HG02642 (cell line): ENCODE data around the gene TSPAN32.

Experiments used
- ATAC-seq: cut with Tn5 transposase; IDR thresholded peaks from one replicate; pipeline ENCODE4 v1.9.1; 2021; ENCODE audit warnings: mild to moderate bottlenecking; ENCODE audit not compliant: unreplicated experiment, poor library complexity

TSPAN32 gene

DNA sequence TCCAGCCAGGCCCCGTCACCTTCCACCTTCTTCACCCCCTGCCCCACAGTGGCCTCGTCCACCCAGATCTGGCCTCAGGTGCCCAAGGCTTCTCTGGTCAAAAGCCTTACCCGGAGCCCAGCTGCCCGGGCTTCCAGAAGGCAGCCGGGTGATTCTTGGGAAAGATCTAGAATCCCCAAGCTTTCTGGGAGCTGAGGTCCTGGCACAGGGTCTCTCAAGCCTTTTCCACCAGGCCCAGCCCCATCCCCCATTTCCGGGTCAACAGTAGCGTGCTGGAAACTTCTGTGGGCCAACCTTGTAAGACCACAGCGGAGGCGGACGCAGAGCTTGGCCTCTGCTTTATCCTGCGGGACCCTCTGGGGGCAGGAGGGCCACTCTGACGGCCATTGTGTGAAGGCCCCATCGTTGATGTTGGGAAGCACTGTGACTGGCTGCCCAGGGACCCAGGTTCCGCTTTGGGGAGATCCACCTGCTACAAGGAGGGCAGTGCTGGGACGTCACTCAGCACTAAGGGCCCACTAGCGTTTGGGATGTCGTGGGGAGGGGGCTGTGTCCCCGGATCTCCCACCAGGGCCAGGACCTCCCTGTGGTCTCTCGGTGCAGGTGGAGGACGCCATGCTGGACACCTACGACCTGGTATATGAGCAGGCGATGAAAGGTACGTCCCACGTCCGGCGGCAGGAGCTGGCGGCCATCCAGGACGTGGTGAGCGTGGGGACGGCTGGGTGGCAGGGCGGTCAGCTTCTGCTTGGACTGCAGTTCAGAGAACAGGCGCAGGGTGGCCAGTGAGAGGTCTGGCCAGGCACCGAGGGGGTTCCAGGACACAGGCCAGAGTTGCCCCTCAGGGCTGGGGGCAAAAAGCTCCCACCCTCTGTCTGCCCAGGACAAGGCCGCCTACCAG lies 11.5 kb downstream of the TSPAN32 start:
- ATAC-seq = no peak

DNA sequence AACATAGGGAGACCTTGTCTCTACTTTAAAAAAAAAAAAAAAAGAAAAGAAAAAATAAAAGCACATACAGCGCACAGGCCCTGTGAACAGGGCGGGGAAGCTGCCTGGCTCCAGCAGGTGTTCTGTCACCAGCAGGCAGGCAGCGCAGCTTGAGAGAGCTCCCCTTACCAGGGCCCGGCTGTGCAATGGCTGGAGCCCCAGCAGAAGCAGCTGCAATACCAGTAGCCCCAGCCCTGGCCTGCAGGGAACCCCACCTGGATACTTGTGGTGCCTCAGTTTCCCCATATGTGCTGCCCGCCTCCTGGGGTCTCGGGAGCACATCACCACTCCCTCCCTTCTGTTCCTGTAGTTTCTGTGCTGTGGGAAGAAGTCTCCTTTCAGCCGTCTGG lies 12.3 kb downstream of the TSPAN32 start:
- no peak for ATAC-seq

DNA sequence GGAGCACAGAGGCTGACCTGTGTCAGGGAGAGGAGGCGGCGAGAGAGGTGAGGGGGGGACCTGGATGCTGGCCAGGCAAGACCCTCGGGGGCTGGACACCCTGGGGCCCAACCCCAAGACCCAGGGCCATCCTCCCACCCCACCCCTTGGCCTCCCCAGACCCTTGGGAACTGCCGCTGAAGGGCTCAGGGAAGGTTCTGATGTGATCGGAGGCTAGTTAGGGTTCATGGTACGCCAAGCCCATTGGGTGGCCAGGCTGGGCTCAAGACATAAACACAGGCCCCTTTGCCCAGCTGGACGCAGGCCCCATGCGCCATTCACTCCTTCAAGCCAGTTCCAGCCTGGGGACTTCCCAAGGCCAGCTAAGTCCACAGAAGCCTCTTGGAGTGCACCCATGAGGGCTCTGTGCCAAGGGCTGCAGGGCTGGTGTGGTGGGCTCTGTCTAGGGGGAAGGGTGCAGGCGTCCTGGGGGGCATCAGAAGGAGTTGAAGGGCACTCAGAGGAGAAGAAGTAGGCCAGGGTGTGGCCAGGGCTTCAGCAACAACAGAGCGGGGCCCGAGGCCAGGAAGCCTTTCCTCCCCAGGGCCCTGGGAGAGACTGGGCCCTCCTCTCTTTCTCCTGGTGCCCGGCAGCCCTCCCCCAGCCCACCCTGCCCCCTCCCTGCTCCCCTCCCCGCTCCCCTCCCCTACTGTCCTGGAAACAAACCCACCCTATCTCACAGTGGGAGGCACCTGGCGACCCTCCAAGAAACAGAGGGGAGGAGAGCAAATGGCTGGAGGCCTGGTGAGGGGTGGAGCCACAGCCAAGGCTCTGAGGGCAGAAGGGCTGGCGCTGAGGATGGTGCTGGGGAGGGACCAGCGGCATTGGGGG lies 12.9 kb downstream of the TSPAN32 start:
- ATAC-seq = no peak

DNA sequence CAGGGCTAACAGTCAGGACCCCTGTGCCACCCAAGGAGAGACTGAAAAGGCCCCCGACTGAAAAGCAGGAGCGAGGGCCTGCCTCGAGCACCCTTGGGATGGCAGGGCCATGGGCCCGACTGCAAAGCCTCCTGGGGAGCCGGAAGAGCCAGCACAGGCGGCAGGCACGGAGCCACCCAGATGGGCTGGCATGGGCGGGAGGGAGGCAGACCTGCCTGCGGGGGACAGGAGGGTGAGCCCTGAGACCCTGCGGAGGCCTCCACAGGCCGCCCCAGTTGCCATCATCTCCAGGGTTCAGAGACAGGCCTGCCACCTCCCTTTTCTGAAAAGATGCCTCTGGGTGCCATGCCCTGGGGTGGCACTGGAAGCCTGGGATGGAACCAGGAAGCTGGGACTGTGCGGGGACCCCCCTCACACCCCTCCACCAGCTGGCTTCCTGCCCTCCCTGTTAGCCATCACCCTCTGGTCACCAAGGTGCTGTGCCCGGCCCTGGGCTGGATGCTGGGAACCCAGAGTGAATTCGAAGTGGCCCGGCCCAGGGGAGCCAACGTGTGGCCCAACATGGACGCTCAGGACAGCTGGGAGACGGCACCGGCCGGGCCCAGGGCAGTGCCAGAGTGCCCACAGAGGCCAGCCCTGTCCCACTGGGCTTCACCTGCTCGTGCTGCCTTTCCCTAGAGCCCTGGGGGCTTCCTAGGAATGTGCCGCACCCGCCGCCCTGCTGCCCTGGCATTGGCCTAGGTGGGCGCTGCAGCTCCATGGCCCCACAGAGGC lies 13.8 kb downstream of the TSPAN32 start:
- ATAC-seq = no peak

GRCh38 chr11:2316169-2316962 lies 14.6 kb downstream of the TSPAN32 start:
- ATAC-seq = no peak

DNA sequence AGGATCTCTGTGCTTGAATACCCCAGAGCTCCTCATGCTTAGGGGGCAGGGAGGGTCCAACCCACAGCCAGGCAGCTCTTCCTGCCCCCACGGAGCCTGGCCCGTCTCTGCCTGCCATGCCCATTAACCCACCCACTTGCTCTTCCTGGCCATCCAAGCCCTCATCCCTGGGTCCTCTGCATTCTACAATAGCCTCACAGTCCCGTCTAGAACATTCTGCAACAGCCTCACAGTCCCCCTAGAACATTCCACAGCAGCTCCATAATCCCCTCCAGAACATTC lies 15.1 kb downstream of the TSPAN32 start:
- ATAC-seq = no peak

GRCh38 chr11:2317354-2318050 lies 15.7 kb downstream of the TSPAN32 start:
- no peak for ATAC-seq

DNA sequence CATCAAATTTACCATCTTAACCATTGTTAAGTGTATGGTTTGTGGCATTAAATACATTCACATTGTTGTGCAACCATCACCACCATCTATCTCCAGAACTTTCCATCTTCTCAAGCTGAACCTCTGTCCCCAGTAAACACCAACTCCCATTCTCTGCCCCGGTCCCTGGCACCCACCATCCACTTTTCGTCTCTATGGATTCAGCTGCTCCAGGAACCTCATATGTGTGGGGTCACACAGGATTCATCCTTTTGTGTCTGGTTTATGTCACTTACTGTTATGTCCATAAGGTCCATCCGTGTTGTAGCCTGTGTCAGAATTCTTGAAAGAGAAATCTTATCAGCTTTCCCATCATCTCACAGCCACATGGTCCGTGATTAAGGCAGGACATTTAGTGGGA lies 16.3 kb downstream of the TSPAN32 start:
- ATAC-seq = no peak

- ATAC-seq = no peak
Observed at GRCh38 chr11:2318707-2319106, 16.9 kb downstream of the TSPAN32 start.

DNA sequence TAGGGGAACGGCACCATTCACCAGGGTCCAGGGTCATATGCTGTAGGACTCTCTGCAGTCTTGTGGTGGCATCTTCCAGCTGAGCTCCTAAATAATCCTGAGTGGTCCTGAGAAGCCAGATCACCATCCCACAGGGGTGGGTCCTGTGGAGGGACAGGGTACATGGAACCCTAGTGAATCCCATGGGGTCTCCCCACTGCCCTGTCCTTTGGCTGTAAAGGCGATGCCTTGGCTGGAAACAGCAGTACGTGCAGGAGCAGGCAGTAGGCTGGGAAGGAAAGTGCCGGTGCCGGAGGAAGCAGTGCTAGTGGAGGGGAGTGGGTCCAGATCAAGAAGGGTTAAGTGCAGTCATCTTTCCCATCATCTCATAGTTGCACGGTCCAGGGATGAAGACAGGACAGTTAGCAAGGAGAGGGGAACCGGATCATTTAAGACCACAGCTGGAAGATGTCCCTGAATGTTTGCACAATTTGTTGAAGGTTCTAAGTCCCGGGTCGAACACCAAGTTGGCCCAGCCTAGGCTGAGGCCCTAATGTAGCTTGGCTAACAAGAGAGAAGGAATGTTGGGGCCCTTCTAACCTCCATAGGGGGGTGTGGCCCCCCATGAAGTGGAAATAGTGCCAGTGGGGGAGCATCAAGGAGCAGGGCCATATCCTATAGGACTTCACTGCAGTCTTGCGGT lies 18.1 kb downstream of the TSPAN32 start:
- ATAC-seq = no peak

DNA sequence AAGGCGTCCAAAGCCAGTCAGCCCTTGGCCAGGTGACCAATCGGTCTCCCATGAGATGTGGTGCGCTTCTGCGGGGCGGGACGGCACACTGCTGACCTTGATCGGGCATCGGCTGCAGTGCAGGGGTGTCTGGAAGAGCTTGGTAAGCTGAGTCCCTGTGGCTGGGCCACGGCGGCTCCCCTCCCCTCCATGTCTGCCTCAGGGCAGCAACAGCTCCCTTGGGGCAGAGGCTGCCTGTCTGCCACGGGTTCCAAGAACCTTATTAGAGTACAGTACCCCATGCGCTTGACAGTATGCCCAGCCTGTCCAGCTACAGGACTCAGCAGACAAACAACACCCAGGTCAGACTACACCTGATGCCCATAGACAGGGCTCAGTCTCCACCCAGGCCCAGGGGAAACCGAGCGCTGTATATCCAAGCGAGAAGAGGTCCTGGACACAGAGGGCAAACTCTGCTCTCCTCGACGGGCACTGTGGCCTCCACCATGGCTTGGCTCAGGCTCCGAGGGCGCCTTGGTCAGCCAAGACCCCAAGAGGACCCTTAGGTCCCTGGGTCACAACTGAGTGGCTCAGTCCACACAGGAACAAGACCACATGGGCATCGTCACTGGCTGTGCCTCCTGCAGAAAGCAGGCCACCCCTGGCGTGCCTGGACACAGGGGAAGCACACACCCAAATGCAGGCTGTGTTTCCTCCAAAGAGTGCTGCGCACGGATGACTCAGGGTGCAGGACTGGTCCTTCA lies 18.9 kb downstream of the TSPAN32 start:
- no peak for ATAC-seq

DNA sequence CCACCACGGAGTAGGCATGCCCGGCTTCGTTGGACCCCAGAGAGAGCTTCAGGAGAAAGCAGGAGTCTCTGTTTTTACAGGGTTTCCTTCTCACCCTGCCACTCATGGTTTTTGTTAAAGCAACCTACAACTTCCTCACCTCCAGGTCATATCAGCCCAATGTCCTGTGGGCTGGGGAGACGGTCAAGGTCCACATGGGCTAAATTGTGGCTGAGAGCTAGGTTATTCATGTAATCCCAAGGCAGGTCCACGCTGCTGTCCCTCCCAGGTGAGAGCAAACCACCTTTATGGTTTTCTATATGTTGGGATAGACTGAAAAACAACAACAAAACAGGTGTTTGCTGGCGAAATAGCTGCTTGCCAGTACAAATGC lies 19.5 kb downstream of the TSPAN32 start:
- ATAC-seq = no peak

- no peak for ATAC-seq
Observed at GRCh38 chr11:2325123-2325522, 23.3 kb downstream of the TSPAN32 start.

GRCh38 chr11:2325719-2326118 lies 23.9 kb downstream of the TSPAN32 start:
- ATAC-seq = no peak

- ATAC-seq = no peak
Observed at GRCh38 chr11:2327032-2327431, 25.2 kb downstream of the TSPAN32 start.

GRCh38 chr11:2328021-2328420 lies 26.2 kb downstream of the TSPAN32 start:
- ATAC-seq = no peak

DNA sequence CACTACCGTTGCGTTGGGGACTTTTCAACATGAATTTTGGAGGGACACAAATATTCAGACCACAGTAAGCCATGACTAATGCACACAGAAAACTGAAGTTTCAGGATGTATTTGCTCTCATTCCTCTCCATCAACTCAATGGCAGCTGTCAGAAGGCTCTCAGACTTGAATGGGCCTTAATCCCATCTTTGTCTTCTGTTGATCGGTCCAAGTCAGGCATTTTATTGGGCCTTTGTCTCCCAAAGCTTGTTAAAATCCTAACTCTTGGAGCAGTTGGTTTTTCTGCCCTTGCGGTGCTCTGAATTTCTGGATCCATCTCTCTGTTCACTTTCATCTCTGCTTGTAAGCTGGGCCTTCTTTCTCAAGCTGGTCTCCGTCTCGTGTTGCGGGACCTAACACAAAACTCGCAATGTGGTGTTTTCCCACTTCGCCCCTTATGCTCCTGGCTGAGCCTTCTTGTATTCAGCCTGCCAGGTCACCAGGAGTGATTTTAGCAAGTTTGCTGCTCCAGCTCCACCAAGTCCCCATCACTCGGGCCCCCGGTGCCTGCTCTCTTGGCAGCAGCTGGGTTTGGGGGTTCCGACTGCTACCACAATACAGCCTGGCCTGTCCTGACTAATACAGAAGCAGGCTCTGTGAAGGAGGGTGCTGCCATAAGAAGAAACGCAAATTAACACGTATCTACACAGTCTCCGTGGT lies 27.0 kb downstream of the TSPAN32 start:
- no peak for ATAC-seq

DNA sequence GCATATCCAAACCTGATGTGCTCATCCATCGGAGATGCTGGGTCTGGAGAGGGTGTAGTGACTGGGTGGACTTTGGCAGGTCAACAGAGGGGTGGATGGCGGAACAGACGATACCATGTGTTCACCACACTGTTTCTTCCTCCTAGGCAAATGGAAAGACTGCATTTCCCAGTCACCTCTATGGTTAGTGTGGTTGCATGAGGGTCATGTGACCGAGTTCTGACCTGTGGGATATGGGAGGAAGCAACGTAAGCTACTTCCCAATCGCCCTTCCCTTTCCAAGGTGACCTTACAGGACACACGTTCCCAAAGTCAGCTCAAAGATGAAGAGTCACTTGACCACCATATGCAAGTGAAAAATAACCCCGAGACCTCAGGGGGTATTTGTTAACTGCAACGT lies 27.7 kb downstream of the TSPAN32 start:
- no peak for ATAC-seq
